ENCODE data around the gene LAMA5. TPM values are rescaled to one million over a fixed set of nuclear protein-coding genes. Genes with fewer than 3 reads are reported as not detected.

Gene LAMA5
- total and polyA plus RNA-seq, 2 experiments from 2014 or later: 71.3 to 252 TPM

DNA sequence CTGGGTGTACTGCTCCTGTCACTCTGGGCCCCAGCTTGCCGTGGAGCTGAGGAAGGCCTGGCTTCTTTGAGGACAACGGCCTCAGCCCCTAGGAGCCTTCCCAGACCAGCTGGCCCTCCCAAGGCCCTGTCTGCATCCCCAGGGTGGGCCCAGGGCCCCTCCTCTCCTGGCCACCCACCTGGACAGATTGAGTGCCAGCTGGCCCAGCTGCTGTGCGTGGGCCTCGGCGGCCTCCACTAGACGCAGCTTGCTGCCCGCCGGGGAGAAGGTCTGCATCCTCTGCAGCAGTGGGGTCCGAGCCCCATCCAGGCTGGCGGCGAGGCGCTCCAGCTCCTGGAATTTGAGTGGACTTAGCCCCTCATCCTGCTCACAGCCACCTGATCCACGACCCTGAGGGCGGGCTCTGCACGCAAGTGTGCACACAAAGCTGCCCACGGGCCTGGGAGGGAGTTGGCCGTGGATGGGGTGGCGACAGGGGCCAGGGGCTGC lies 49.9 kb downstream of the LAMA5 start:
- no peak overlapping the region for H3K27ac ChIP-seq
- TF ChIP-seq EZH2phosphoT487 (IDR thresholded peaks at IDR 0.05; ENCODE audit: low read depth, severe bottlenecking, unreplicated experiment) (no peak), EZH2 (IDR thresholded peaks at IDR 0.05; ENCODE audit: borderline replicate concordance) (no peak), CTCF (IDR thresholded peaks at IDR 0.05; ENCODE audit: poor library complexity) (no peak)
- no peaks in the 10 kb centered on the region for H3K36me3 ChIP-seq (replicated peaks; ENCODE audit: insufficient read depth, low read depth)
- H3K79me2 ChIP-seq: no peaks in the 10 kb centered on the region
- WGBS (ENCODE audit: low lambda C conversion rate, missing lambda C conversion rate): 91% methylated on average over 18 of the region's 18 CpGs
- no peak overlapping the region for H2AFZ ChIP-seq
- H4K20me1 ChIP-seq (ENCODE audit: insufficient read depth, poor library complexity, severe bottlenecking): no peaks in the 10 kb centered on the region
- no peak for DNase-seq (ENCODE audit: low spot score)
- H3K4me2 ChIP-seq: no peak overlapping the region
- H3K4me1 ChIP-seq (ENCODE audit: insufficient read depth): no peaks in the 10 kb centered on the region
- no peaks in the 10 kb centered on the region for H3K9me3 ChIP-seq (ENCODE audit: low read depth)
- H3K27me3 ChIP-seq: no peaks in the 10 kb centered on the region
- H3K4me3 ChIP-seq: no peak overlapping the region
- H3K9me2 ChIP-seq (replicated peaks; ENCODE audit: insufficient read depth): no peaks in the 10 kb centered on the region

DNA sequence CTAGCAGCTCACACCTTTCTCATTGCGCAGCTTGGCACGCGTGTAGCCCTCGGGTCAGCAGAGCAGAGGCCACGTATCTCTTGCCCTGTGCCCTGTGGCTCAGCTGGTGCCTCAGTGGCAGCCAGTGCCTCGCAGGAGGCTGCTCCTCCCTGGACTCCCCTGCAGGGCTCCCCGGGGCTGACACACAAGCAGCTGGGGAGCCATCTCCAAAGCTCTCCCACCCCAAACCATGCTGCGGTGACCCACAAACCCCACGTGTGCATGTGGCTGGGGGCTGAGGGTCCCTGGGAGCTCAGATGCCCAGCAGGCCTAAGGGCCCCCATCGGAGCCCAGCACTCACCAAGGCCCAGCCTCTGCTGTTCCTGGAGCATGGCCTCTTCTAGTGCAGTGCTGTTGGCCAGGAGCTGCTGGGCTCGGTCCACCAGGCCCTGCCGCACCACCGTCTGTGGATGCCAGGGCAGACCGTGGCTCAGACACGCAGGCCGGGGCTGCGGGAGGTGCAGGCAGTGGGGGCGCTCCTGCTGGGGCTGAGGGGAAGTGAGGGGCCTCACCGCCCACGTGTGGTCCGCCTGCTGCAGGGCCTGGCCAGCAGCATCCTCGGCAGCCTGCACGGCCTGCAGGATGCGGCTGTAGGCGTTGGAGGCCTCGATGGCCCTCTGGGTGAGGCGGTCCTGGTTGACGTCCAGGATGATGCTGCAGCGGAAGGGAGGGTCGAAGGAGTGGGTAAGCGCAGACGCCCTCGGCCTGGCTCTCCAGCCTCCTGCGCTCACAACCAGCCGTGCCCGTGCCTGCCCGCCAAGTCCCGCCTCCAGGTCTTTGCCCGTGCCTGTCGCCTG lies 50.6 kb downstream of the LAMA5 start:
- H3K4me3 ChIP-seq: no peak overlapping the region
- TF ChIP-seq EZH2 (IDR thresholded peaks at IDR 0.05; ENCODE audit: borderline replicate concordance) (no peak), EZH2phosphoT487 (IDR thresholded peaks at IDR 0.05; ENCODE audit: low read depth, severe bottlenecking, unreplicated experiment) (no peak), CTCF (IDR thresholded peaks at IDR 0.05; ENCODE audit: poor library complexity) (no peak)
- no peaks in the 10 kb centered on the region for H3K27me3 ChIP-seq
- WGBS (ENCODE audit: low lambda C conversion rate, missing lambda C conversion rate): 96% methylated on average over 38 of the region's 40 CpGs
- no peaks in the 10 kb centered on the region for H3K4me1 ChIP-seq (ENCODE audit: insufficient read depth)
- H3K9me3 ChIP-seq (ENCODE audit: low read depth): no peaks in the 10 kb centered on the region
- H3K79me2 ChIP-seq: no peaks in the 10 kb centered on the region
- H2AFZ ChIP-seq: no peak overlapping the region
- H4K20me1 ChIP-seq (ENCODE audit: insufficient read depth, poor library complexity, severe bottlenecking): no peaks in the 10 kb centered on the region
- H3K36me3 ChIP-seq (replicated peaks; ENCODE audit: insufficient read depth, low read depth): no peaks in the 10 kb centered on the region
- no peak overlapping the region for H3K27ac ChIP-seq
- H3K9me2 ChIP-seq (replicated peaks; ENCODE audit: insufficient read depth): no peaks in the 10 kb centered on the region
- no peak overlapping the region for H3K4me2 ChIP-seq
- no peak for DNase-seq (ENCODE audit: low spot score)

DNA sequence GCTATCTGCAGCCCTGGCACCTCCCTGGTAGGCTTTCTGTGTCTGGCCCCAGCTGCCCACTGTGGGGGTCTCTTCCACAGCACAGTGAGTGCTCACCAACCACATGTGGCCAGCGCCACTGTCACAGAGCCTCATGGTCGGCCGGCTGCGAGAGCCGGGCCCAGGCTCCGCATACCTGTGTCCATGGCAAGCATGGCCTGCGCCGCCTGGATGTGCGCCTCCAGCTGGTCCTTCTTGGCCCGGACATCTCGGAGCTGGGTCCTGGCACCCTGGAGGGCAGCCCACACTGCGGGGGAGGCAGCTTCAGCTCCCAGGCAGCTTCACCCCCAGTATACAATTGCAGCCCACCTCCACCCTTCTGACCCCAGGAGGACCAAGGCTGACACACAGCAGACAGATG lies 51.3 kb downstream of the LAMA5 start:
- no peaks in the 10 kb centered on the region for H3K4me1 ChIP-seq (ENCODE audit: insufficient read depth)
- WGBS (ENCODE audit: low lambda C conversion rate, missing lambda C conversion rate): 94% methylated on average over 12 of the region's 12 CpGs
- H3K27ac ChIP-seq: no peak overlapping the region
- no peak overlapping the region for H2AFZ ChIP-seq
- H3K4me2 ChIP-seq: no peak overlapping the region
- no peak for TF ChIP-seq CTCF (IDR thresholded peaks at IDR 0.05; ENCODE audit: poor library complexity)
- no peak for TF ChIP-seq EZH2 (IDR thresholded peaks at IDR 0.05; ENCODE audit: borderline replicate concordance)
- TF ChIP-seq EZH2phosphoT487 (IDR thresholded peaks at IDR 0.05; ENCODE audit: low read depth, severe bottlenecking, unreplicated experiment): no peak
- H3K79me2 ChIP-seq: no peaks in the 10 kb centered on the region
- H3K9me3 ChIP-seq (ENCODE audit: low read depth): no peaks in the 10 kb centered on the region
- no peaks in the 10 kb centered on the region for H3K9me2 ChIP-seq (replicated peaks; ENCODE audit: insufficient read depth)
- DNase-seq (ENCODE audit: low spot score): no peak
- no peaks in the 10 kb centered on the region for H4K20me1 ChIP-seq (ENCODE audit: insufficient read depth, poor library complexity, severe bottlenecking)
- H3K27me3 ChIP-seq: no peaks in the 10 kb centered on the region
- no peaks in the 10 kb centered on the region for H3K36me3 ChIP-seq (replicated peaks; ENCODE audit: insufficient read depth, low read depth)
- no peak overlapping the region for H3K4me3 ChIP-seq
